Forelimb muscle (tissue), 1 donor: ENCODE measurements around the gene PPIP5K2. TPM values are rescaled to one million over a fixed set of nuclear protein-coding genes. Genes with fewer than 3 reads are reported as not detected.
"Not testable (repeated sequence)": the region's sequence is repeated elsewhere in the genome, so short reads cannot be mapped to it uniquely, and the experiment has no call there.

Experiments used
- DNase-seq: peaks from one replicate; pipeline ENCODE4 v3.0.0-alpha.2; 2013; ENCODE audit warnings: low read depth
- polyA plus RNA-seq: library from polyadenylated mRNA; unstranded; fragments of 120-200 nt; gene quantifications from one replicate; pipeline ENCODE4 v1.2.1, GENCODE V29; 2013; ENCODE audit not compliant: insufficient read length

Gene PPIP5K2
- 29.7 TPM for polyA plus RNA-seq

DNA sequence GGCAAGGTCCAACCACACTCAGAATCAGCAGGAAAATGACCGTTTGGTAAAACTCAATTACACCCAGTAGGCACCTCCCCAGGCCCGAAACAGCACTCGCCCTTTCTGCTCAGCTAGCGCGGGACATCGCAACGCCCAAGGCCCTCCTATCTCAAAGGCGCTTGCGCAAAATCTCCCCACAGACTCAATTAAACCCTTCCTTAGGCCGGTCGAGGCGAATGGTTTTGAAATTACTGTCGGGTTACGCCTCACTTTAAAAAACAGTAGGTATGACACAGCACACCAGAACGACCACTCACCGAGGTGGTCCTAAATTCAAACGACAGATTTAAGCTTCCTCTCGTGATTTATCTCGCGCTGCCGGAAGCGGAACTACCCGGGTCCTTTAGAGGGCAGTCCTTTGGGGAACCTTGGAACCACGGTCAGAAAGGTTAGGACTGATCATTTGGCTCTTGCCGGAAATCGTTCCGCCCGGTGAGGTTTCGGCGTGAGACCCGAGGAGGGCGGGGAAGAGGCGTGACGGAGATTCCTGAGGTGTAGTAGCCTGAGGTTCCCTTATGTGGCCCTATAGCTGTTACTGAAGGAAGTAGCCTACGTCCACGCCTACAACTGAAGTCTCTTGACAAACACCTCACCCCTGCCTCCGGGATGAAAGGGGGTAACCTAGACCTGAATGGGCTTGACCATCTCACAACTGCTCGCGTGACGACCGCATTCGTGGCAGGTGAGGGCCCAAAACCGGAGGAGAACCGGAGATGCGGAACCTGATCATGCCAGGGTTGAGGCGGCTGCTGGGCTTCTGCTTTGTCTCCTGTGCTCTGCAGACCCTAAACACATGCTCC is at the start of gene PPIP5K2, which contains the start of gene GIN1:
Gene PPIP5K2 (plus strand): TSS at position 537 of the 842 bp plus-strand sequence. CDS start 9,289 bp downstream, outside the sequence.
Gene GIN1 (minus strand): TSS at position 374 of the 842 bp plus-strand sequence. CDS start 11,431 bp downstream, outside the sequence.
- peak; percentile 97 for DNase-seq

DNA sequence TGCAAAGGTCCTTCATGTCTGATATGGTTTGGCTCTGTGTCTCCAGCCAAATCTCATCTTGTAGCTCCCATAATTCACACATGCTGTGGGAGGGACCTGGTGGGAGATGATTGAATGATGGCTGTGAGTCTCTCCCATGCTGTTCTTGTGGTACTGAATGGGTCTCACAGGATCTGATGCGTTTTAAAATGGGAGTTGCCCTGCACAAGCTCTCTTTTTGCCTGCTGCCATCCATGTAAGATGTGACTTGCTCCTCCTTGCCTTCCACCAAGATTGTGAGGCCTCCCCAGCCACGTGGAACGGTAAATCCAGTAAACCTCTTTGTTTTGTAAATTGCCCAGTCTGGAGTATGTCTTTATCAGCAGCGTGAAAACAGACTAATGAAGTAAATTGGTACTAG is 46.6 kb upstream of the PPIP5K2 start:
- not testable (repeated sequence) for DNase-seq

DNA sequence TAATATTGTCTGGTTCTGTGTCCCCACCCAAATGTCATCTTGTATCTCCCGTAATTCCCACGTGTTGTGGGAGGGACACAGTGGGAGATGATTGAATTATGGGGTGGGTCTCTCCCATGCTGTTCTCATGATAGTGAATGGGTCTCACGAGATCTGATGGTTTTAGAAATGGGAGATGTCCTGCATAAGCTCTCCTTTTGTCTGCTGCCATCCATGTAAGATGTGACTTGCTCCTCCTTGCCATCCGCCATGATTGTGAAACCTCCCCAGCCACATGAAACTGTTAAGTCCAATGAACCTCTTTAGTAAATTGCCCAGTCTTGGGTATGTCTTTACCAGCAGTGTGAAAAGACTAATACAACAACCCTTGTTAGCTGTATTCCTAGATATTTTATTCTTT is 44.7 kb upstream of the PPIP5K2 start:
- no peak for DNase-seq

DNA sequence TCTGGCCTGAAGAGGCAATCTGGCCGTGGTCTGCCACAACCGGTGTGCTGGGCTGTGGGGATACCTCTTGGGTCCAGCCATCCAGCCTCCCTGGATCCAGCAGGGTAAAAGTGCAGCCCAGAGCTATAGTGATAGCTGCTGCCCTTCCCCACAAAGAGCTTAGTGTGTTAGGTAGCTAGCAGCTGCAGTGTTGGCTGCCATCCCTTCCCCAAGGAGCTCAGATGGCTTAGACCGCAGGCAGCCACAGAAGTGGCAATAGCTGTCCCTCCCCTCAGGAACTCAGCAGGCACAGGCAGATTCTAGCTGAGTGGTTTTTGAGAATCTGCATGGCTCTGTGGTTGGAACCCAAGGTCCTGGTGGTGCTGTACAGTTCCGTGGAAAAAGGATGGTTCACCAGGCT is 40.3 kb upstream of the PPIP5K2 start:
- no peak for DNase-seq

DNA sequence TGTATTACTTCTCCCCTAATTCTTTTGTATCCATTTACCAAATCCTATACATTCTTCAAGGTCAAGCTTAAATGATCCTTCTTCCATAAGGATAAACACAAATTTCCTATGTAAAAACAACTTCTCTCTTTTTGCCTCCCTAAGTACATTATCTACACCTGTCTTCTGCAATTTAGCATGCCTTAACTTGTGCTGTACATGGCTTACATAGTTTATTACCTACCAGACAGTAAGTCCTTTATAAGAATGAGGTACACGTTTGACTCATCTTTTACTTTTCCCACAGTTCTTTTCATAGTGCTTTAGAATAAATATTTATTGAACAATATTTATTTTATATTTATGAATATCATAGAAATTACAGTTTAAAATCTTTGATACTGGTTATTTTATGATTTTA is 33.6 kb upstream of the PPIP5K2 start:
- no peak for DNase-seq

DNA sequence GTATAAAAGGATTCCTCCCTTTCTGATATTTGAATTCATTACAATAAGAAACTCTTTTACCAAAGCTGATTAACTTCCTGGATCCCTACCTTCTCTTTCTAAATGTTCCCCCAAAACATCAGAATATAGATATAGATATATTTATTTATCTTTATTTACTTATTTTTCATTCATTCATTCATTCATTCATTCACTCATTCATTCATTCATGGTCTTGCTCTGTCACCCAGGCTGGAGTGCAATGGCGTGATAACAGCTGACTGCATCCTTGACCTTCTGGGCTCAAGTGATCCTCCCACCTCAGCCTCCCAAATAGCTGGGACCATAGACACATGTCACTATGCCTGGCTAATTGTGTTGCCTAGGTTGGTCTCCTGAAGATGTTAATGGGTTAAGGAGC is 30.8 kb upstream of the PPIP5K2 start:
- no peak for DNase-seq

DNA sequence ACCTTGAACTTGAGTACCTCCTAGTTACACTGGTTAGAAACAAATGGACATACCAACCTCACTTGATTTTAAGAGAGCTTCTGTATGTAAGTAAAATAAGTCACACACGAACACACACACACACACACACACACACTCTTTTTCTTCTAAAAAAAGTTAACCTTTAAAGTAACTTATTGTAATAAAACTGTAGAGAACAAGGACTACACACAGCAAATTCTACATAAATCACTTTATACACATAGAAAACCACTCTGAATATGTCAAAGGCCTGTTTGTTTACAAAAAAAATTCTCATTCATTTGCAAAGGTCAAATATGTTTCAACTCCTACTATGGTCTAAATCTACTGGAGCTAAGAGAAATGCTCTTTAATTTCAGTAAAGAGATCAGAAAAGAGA is 29.3 kb upstream of the PPIP5K2 start:
- no peak for DNase-seq

DNA sequence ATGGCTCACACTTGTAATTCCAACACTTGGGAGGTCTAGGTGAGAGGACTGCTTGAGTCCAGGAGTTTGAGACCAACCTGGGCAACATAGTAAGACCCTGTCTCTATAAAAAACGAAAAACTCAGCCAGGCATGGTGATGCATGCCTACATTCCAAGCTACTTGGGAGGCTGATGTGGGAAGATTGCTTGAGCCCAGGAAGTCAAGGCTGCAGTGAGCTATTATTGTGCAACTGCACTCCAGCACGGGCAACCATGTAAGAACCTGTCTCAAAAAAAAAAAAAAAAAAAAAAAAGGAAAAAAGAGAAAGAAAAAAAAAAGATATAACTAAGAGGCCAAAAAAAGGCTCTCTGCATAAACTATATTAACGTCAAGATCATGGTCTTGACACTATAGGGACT is 27.4 kb upstream of the PPIP5K2 start:
- no peak for DNase-seq

DNA sequence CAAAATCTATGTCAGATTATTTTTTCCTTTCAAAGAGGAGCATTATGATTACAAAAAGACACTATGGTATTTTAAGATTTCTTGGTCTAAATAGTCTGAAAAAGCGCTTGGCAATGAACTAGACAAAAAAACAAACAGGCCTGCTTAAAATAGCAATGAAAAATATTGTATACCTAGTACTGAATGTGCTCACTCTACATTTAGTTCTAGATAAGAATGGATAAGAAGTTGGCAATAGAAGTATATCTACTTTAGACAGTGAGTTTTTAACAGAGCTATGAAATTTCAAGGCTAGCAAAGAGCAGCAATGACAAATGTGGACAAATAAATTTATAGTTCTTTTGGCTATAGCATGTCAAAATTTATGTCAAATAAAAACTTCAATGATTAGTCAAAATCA is 26.4 kb upstream of the PPIP5K2 start:
- no peak for DNase-seq

DNA sequence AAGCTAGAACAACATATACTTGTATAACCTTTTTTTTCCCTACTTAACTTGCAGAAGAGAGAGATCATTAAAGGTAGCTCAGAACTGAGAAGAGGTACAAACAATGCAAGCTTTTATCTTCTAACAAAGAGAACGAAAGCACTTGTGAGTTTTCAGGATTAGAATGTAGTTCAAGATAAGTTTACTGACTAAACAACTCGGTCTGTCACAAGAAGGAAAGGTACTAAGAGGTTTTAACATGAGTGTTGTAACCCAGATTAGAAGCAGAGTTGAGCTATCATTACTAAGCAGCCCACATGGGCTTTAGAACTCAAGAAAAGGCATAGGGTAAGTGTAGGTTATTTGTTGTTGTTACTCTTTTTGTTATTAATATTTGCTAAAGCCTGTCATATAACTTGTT is 25.4 kb upstream of the PPIP5K2 start:
- no peak for DNase-seq

DNA sequence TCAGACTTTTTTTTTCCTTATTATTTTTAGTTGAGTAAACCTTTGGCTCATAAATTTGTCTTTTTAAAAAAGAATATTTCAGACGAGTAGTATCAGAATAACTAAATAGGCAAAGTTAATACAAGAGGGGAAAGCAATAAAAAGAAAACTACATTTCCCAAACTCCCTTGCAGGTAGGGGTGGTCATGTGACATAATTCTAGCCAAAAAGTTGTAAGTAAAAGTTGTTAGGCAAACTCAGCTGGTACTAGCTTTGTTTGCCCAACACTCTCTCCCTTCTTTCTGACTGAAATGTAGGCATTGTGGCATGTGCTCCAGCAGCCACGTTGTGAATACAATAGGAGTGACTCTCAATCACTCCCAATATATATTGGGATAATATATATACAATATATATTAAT is 21.1 kb upstream of the PPIP5K2 start:
- DNase-seq: no peak

DNA sequence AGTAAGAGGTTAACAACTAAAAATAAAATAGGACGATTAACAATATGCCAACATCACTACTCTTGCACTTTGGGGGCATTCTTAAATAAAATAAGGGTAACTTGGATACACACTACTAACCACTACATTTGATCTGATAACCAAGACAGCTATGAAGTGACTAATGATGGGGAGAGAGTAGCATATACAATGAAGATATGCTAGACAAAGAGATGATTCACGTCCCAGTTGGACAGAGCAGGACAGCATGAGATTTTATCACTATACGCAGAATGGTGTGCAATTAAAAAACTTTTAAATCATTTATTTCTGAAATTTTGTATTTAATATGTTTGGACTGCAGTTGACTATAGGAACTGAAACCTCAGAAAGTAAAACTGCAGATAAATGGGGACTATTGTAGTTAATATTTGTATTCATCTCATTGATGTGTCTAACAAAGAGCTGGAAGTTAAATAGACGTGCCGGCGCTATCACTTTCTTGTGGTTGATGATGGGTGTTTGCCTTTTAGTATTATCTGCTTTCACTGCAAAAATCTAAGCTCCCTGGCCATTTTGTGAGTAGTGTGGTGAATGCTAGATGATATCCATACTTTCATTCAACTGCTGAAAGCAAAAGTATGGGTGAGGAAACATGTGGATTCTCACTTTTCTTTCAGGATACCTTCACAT is 18.9 kb upstream of the PPIP5K2 start:
- no peak for DNase-seq

DNA sequence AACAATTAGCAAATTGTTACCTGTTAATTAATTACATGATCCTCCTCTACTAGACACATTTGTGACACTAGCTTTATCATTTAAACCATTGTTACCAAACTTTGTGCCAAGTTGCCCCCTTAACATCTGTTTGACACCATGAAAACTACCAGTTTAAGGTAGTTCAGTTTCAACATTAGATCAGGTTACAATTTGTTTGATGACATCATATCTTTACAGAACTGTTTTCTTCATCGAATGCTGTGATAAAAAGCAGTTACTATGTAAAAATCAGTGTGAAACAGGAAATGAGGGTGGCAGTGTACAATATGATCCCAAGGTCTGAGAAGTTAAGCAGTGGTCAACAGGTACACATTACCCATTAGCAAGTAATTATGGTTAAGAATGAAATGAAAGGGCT is 17.9 kb upstream of the PPIP5K2 start:
- no peak for DNase-seq

DNA sequence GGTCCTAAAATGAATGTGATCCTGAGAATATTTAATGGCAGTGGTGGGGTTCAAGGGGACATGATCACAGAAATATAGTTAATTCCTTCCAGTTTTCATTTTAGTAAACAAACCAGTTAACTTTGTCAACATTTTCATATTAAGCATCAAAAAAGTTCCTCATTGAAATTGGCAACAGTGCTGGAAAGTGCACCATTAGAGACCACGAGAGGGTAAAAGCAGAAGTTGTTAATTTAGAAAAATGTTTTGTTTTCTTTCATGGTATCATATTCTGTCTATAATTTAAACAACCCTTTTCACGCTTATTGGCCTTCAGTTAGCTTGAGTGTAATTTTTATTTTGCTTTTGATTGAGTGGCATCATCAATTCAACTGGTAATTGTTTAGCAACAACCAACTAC is 12.0 kb upstream of the PPIP5K2 start:
- DNase-seq: no peak

DNA sequence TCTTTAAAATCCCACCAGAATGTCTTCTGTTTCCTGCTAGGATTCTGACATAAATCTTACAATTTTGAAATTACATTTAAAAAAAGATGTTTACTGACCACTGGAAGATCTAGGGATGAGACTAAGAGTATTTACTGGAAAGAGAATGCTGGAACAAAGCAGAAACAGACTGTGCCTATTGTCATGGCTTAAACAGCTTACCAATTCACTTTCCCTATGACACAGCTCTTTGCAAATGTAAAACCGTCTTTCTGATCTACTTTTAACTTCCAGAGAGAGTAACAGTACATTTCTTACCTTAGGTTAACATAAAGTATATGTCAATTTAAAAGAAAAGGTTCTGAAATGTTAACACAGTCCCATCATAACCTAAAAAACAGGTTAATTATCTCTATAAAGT is 10.8 kb upstream of the PPIP5K2 start:
- DNase-seq: no peak

DNA sequence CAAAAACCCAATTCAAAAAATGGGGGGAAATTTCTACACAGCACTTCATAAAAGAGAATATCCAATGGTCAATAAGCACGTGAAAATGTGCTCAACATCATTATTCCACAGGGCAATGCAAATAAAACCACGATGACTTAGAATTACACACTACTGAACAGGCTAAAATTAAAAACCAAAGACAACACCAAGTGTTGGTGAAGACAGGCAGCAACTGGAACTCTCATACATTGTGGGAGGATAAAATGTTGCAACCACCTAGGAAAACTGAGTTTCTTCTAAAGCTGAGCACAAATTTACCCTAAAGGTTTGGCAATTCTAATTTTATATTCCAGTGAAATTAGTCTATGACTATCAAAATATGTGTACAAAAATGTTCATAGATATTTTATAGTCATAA is 9.7 kb upstream of the PPIP5K2 start:
- DNase-seq: no peak

DNA sequence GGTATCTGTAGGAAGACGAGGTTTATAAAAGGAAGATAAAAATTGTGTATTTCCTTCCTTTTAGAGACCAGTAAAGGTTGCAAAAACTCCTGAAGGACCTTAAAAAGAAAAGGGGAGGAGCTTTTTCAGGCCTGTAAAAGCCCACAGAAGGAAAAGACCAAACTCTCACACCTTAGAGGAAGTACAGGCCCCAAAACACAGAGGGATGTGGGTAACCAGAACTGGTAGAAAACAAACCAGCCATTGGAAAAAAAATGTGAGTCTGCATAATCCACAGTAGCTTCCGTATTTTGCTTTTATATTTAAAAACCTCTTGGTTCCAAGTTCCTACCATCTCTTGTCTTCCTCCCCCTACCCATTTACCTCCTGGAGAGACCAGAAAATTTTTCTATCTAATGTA is 8.6 kb upstream of the PPIP5K2 start:
- no peak for DNase-seq

DNA sequence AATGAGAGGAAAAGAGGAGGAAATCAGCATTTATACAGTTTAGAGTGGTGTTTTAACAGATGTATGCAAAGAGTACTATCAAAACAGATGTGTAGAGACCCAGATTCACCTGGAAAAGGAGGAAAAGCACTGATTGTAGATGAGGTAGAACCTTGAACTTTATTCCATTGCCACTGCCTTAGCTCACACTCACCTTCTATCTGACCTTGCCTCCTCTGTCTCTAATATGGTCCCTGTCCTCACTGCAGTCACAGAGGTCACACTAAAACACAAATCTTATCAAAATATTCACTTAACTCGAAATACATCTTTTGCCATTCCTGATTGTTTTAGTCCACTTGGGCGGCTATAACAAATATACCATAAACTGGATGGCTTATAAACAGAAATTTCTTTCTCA is 7.2 kb upstream of the PPIP5K2 start:
- no peak for DNase-seq

DNA sequence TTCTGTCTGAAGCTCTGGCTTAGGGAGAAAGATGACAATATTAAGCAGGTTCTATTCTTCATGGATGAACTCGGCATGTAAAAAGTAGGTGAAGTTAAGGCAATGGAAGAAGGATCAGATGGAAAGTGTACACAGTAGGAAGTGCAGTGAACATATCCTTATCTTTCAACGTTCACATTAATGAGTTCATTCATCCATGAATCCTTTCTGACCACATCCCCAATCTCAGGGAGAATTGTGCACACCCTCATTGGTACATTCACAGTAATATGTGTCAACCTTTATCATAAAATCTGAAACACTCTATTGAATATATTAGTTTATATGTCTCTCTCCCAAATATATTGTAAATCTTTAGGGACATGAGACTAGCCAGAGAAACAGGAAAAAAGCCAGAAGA is 5.7 kb upstream of the PPIP5K2 start:
- no peak for DNase-seq

DNA sequence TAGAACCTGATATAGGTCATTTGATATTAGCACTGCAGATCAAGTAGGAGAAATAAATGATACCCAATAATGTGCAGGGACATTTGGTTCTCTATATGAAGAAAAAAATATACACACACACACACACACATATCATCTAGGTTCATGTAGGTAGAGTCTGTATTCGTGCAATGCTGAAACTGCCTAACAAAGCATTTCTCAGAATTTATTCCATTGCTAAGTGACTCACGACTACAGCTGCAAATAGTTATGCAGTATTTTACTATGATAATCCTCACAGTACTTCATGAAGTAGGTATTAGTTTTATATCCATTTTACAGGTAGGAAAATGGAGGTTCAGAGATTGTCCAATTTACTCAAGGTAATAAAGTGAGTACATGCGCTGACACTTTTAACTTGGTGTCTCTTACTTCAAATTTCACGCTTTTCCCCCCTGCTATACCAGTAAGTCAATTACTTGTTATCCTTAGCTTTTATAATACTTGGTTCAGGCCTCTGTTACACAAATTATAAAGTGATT is 2.6 kb upstream of the PPIP5K2 start:
- no peak for DNase-seq

DNA sequence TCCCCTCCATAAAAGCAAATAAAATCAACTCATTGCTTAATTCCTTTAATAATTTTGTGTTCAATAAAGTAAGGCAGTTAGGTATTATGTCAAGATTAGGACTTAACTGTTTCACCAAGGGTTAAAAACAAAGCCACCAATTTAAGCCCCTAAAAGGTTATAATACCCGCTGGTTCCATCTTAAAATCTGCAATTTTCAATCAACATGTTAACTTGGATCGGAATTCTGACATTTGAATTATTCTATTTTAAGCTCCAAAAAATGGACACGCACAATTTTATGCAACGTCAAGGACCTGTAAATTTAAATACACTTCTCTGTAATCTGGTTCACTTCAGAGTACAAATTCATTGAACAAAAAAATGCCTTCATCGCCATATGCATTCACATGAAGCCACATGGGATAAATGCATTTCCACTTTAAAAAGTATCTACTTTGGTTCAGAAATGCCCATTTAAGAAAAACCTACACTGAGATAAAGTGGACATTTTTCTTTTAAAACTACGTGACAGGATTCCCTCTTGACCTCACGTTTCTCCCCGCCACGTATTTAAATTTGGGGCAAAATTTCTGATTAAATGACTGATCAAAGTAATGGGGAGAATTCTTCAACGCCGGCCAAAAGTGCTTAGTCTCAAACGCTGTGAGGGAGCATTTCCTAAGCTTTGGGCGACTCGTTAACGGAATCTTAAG is 884 bp upstream of the PPIP5K2 start:
- no peak for DNase-seq

DNA sequence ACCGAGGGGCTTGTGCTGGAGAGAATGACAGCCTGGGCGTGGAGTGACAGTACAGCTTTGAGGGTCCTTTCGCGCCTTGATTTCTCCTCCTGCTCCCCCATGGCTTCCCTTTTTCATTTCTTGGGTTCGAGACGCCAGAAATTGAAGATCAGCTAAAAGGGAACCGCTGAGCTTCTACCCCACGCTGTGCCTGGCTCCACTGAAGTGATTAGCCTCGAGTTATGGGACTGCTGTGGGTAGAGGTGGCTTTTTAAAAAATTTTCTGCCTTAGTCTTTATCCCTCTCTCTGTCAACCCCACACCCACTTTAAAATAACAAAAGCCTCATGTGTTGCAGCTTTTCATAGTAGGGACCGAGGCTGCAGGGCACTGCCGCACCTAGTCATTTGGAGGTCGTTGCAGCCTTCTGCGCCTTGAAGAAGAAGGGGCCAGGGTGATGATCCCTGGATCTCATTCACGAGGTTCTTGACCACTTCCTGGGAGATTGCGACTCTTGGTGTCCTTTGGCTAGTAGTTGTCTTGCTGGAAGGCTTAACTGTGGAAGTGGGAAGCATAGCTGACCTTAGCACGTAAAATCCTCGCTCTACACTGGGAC is 603 bp downstream of the PPIP5K2 start:
- no peak for DNase-seq
